SU-DHL-6 (cell line): ENCODE results near the gene HSDL2.

Experiments
- H2AFZ ChIP-seq: fragments of 200-600 bp; sonication (generic); 2 replicates; pipeline ENCODE4 v1.6.1; 2014; ENCODE audit warnings: low read depth, mild to moderate bottlenecking, moderate library complexity, mixed read lengths, antibody characterized with exemption, low read length; ENCODE audit not compliant: severe bottlenecking
- H3F3A ChIP-seq: fragments of 200-600 bp; shearing (Covaris generic); 2 replicates; pipeline ENCODE4 v1.6.0; 2016; ENCODE audit warnings: antibody characterized with exemption, mild to moderate bottlenecking; ENCODE audit not compliant: insufficient read depth
- H3K27ac ChIP-seq: fragments of 200-600 bp; sonication (generic); 2 replicates; pipeline ENCODE4 v1.5.1; 2016; ENCODE audit warnings: low read depth, mild to moderate bottlenecking, low read length, moderate library complexity, mixed read lengths
- H3K27me3 ChIP-seq: fragments of 200-600 bp; sonication (generic), shearing (Covaris generic); 2 replicates; pipeline ENCODE4 v1.6.0; 2014; ENCODE audit warnings: mild to moderate bottlenecking, low read length
- H3K36me3 ChIP-seq: fragments of 200-600 bp; sonication (generic); 2 replicates; pipeline ENCODE4 v1.6.1; 2014; ENCODE audit warnings: mild to moderate bottlenecking, low read length, mixed read lengths
- H3K4me2 ChIP-seq: fragments of 300-600, 200-600 bp; shearing (Covaris generic), sonication (generic); 2 replicates; pipeline ENCODE4 v1.6.0; 2014; ENCODE audit warnings: low read length, low read depth, mild to moderate bottlenecking; ENCODE audit not compliant: poor library complexity, severe bottlenecking
- H3K4me3 ChIP-seq: fragments of 200-600 bp; sonication (generic); 2 replicates; pipeline ENCODE4 v1.5.1; 2014; ENCODE audit warnings: antibody characterized with exemption, low read length, mild to moderate bottlenecking, mixed read lengths; ENCODE audit not compliant: insufficient read depth, poor library complexity, severe bottlenecking
- H3K79me2 ChIP-seq: fragments of 200-600 bp; sonication (generic); 2 replicates; pipeline ENCODE4 v1.6.1; 2014; ENCODE audit warnings: mild to moderate bottlenecking, low read length, moderate library complexity; ENCODE audit not compliant: insufficient read depth
- H3K9ac ChIP-seq: fragments of 200-600 bp; sonication (generic); 2 replicates; pipeline ENCODE4 v1.7.0; 2014; ENCODE audit warnings: mild to moderate bottlenecking, low read length
- H3K9me2 ChIP-seq: fragments of 200-600 bp; sonication (generic); replicated peaks from 2 replicates; pipeline ENCODE4 v1.6.1; 2014; ENCODE audit warnings: low read length; ENCODE audit not compliant: insufficient read depth
- H3K9me3 ChIP-seq: fragments of 200-600 bp; sonication (generic); 2 replicates; pipeline ENCODE4 v1.6.1; 2014; ENCODE audit warnings: low read length, mixed read lengths; ENCODE audit not compliant: insufficient read depth
- H4K20me1 ChIP-seq: fragments of 200-600 bp; sonication (generic); 2 replicates; pipeline ENCODE4 v1.6.1; 2014; ENCODE audit warnings: low read depth, mild to moderate bottlenecking, antibody characterized with exemption, low read length, moderate library complexity, mixed read lengths
- EZH2phosphoT487 ChIP-seq: fragments of 200-600 bp; sonication (generic), shearing (Covaris generic); conservative IDR thresholded peaks from 2 replicates; pipeline ENCODE4 v1.6.1; 2018; ENCODE audit warnings: mild to moderate bottlenecking, antibody characterized with exemption, low read length, moderate library complexity, mixed read lengths
- TF ChIP-seq, protein P1 (sequence below): fragments of 200-600 bp; sonication (generic); IDR thresholded peaks from one replicate; pipeline ENCODE4 v1.5.1; 2017; ENCODE audit warnings: antibody characterized with exemption, mild to moderate bottlenecking, low read length, moderate library complexity; ENCODE audit not compliant: insufficient read depth, poor library complexity, severe bottlenecking

The HSDL2 gene

DNA sequence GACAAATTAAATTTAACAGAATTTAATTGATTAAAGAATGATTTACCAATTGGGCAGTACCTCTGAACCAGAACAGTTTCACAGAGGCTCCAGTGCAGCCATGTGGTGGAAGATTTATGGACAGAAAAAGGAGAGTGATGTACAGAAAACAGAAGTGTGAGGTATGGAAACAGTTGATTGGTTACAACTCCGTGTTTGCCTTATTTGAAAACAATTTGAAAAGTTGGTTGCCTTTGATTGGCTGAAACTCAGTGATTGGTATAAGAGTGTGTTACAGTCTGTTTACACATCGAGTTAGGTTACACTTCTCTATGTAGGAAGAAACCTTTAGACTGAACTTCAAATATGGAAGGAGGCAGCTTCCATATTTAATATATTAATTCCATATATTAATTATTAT, 136.9 kb downstream of the HSDL2 start:
- no peaks in the 10 kb centered on the region for H3K27me3 ChIP-seq
- H3K4me2 ChIP-seq, result no peak overlapping the region
- no peak overlapping the region for H3K27ac ChIP-seq
- H3K9ac ChIP-seq, result no peak overlapping the region
- H3K79me2 ChIP-seq, result peaks cover 16% of the 10 kb centered on the region
- H3K4me3 ChIP-seq, result no peak overlapping the region
- no peaks in the 10 kb centered on the region for H3K9me2 ChIP-seq
- peaks cover 8% of the 10 kb centered on the region; the same call in 1 of the 2 replicates for H4K20me1 ChIP-seq
- no peaks in the 10 kb centered on the region for H3K36me3 ChIP-seq
- no peak overlapping the region for H2AFZ ChIP-seq
- TF ChIP-seq, protein P1, sequence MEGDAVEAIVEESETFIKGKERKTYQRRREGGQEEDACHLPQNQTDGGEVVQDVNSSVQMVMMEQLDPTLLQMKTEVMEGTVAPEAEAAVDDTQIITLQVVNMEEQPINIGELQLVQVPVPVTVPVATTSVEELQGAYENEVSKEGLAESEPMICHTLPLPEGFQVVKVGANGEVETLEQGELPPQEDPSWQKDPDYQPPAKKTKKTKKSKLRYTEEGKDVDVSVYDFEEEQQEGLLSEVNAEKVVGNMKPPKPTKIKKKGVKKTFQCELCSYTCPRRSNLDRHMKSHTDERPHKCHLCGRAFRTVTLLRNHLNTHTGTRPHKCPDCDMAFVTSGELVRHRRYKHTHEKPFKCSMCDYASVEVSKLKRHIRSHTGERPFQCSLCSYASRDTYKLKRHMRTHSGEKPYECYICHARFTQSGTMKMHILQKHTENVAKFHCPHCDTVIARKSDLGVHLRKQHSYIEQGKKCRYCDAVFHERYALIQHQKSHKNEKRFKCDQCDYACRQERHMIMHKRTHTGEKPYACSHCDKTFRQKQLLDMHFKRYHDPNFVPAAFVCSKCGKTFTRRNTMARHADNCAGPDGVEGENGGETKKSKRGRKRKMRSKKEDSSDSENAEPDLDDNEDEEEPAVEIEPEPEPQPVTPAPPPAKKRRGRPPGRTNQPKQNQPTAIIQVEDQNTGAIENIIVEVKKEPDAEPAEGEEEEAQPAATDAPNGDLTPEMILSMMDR, result no peak
- TF ChIP-seq EZH2phosphoT487, result no peak
- no peaks in the 10 kb centered on the region for H3K9me3 ChIP-seq
- peaks cover 8% of the 10 kb centered on the region; the same call in 1 of the 2 replicates for H3F3A ChIP-seq

DNA sequence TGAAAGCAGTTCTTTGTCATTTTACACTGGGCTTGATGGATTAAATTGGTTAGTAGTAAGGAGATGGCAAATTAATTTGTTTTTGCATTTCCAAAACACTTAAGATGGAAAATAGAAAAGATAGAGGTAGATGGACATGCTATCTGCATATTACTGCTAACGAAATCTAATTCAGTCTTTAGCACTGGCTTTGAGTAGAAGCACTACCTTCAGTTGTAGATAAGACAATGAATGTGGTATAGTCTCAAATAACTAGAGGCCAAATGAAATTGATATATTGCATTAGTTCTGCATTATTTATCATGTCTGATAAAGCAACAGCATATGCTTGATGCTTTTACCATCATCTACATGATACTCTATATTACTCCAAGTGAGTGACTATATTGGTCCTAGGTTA, 140.2 kb downstream of the HSDL2 start:
- Histone ChIP-seq H3K9me3 (no peaks in the 10 kb centered on the region), H3K4me3 (no peak overlapping the region), H3K9me2 (no peaks in the 10 kb centered on the region), H3K27me3 (no peaks in the 10 kb centered on the region), H3F3A (peaks cover 8% of the 10 kb centered on the region; the same call in 1 of the 2 replicates), H3K27ac (no peak overlapping the region), H2AFZ (no peak overlapping the region), H4K20me1 (peaks cover 7% of the 10 kb centered on the region; the same call in 1 of the 2 replicates), H3K4me2 (no peak overlapping the region), H3K79me2 (peaks cover 20% of the 10 kb centered on the region; the same call in 1 of the 2 replicates), H3K9ac (no peak overlapping the region), H3K36me3 (no peaks in the 10 kb centered on the region)
- TF ChIP-seq, protein P1, result no peak
- no peak for TF ChIP-seq EZH2phosphoT487

DNA sequence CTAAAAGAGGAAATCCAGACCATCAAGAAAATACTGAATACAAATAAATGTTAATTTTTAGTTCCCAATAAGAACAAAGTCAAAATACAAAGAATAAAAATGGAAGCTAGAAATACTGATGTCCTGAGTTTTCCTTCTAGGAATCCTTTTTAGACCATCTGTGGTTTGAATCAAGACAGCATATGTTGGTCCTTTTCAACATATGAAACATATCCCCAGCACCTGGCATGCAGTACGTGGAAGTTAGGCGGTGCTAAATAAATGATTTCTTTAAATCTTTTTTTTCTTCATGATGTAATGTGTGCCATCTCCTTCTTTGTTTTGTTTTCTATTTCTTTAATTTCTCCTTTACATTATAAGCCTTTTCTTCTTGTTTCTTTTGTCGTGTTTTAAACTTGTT, 140.7 kb downstream of the HSDL2 start:
- H3K9ac ChIP-seq, result no peak overlapping the region
- peaks cover 8% of the 10 kb centered on the region; the same call in 1 of the 2 replicates for H3F3A ChIP-seq
- H4K20me1 ChIP-seq, result peaks cover 9% of the 10 kb centered on the region; the same call in 1 of the 2 replicates
- H3K79me2 ChIP-seq, result peaks cover 20% of the 10 kb centered on the region; the same call in 1 of the 2 replicates
- TF ChIP-seq, protein P1, result no peak
- H3K9me3 ChIP-seq, result no peaks in the 10 kb centered on the region
- no peaks in the 10 kb centered on the region for H3K36me3 ChIP-seq
- no peak overlapping the region for H2AFZ ChIP-seq
- H3K27me3 ChIP-seq, result no peaks in the 10 kb centered on the region
- H3K4me2 ChIP-seq, result no peak overlapping the region
- H3K9me2 ChIP-seq, result no peaks in the 10 kb centered on the region
- H3K27ac ChIP-seq, result no peak overlapping the region
- no peak overlapping the region for H3K4me3 ChIP-seq
